BLaER1 (cell line): Measurements from ENCODE around the gene FAM162B.
"Not testable (repeated sequence)": the region's sequence is repeated elsewhere in the genome, so short reads cannot be mapped to it uniquely, and the experiment has no call there.

Experiments
- H3K27ac ChIP-seq: shearing (Covaris generic); formaldehyde crosslinking; 2 replicates; pipeline ENCODE4 v1.8.1; 2022
- H3K27me3 ChIP-seq: shearing (Covaris generic); formaldehyde crosslinking; 2 replicates; pipeline ENCODE4 v1.8.1; 2022
- H3K36me3 ChIP-seq: shearing (Covaris generic); formaldehyde crosslinking; 2 replicates; pipeline ENCODE4 v1.8.1; 2022
- H3K4me1 ChIP-seq: shearing (Covaris generic); formaldehyde crosslinking; 2 replicates; pipeline ENCODE4 v1.8.1; 2022
- H3K4me2 ChIP-seq: shearing (Covaris generic); formaldehyde crosslinking; 2 replicates; pipeline ENCODE4 v1.8.1; 2022
- H3K4me3 ChIP-seq: shearing (Covaris generic); formaldehyde crosslinking; 2 replicates; pipeline ENCODE4 v1.8.1; 2022
- H3K9ac ChIP-seq: shearing (Covaris generic); formaldehyde crosslinking; 2 replicates; pipeline ENCODE4 v1.8.1; 2022
- H3K9me3 ChIP-seq: shearing (Covaris generic); formaldehyde crosslinking; 2 replicates; pipeline ENCODE4 v1.8.1; 2022
- H4K20me1 ChIP-seq: shearing (Covaris generic); formaldehyde crosslinking; 2 replicates; pipeline ENCODE4 v1.8.1; 2022
- Cebpa-rat ChIP-seq: shearing (Covaris generic); IDR thresholded peaks from 2 replicates; pipeline ENCODE4 v1.8.1; 2022

FAM162B gene

DNA sequence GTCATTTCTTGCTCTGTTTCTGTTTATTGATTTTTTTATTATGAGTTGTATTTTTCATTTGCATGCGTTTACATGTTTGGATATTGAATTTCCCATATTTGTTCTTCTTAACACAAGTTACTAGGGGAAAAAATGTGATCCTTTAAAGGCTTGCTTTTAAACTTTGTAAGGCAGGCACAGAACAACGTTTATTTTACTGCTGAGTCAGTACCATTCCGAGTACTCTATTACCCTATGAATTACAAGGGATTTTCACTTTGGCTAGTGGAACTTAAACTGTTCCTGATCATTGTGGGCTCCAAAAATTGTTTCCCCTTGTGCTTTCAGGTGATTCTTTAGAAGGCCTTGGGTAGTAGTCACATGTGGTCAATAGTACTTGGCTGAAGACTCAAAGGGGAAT, 28.5 kb downstream of the FAM162B start:
- Histone ChIP-seq H4K20me1 (no peaks in the 10 kb centered on the region), H3K9ac (no peak overlapping the region), H3K9me3 (peaks cover 8% of the 10 kb centered on the region), H3K4me2 (no peak overlapping the region), H3K4me1 (peaks cover 6% of the 10 kb centered on the region; the same call in 1 of the 2 replicates), H3K4me3 (no peak overlapping the region), H3K36me3 (peaks cover 5% of the 10 kb centered on the region), H3K27ac (no peak overlapping the region), H3K27me3 (no peaks in the 10 kb centered on the region)
- no peak for TF ChIP-seq Cebpa-rat

DNA sequence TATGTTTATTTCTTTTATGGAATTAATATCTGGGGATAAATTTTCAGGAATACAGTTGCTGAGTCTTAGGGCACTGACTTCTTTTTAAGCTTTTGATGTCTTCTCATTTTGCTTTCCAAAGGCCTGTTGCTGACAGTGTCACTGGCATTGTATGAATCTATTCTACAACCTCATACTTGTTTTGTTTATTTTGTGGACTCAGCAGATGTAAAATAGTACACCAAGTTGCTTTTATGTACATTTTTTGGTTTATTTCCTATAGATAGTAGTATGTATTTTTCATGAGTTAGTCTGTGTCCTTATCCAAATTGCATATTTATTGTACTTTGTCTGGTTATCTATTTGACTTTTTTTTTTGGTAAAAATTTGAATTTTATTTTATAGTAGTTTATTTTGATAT, 35.0 kb downstream of the FAM162B start:
- Histone ChIP-seq H3K4me1 (no peaks in the 10 kb centered on the region), H3K9me3 (no peaks in the 10 kb centered on the region), H3K27ac (no peak overlapping the region), H3K27me3 (no peaks in the 10 kb centered on the region), H3K9ac (no peak overlapping the region), H4K20me1 (no peaks in the 10 kb centered on the region), H3K4me2 (no peak overlapping the region), H3K36me3 (peaks cover 26% of the 10 kb centered on the region), H3K4me3 (no peak overlapping the region)
- TF ChIP-seq Cebpa-rat: no peak

DNA sequence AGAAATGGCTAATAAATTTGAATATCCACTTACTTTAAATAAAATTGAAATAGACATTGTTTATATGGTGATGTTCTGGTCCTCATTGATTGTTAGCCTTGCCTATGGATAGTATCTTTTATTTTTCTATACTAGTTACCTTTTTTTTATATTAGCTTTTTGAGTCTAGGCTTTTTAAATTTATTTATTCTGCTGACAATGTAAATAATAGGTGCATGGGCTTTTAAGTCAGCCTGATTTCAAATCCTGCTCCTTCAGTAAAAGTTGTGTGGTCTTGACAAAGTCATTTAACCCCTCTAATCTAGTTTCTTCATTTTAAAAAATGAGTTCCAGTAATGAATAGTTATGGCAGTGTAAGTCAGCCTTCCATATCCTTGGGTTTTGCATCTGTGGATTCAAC, 38.6 kb downstream of the FAM162B start:
- H3K4me3 ChIP-seq: no peak overlapping the region
- H3K36me3 ChIP-seq: peaks cover 41% of the 10 kb centered on the region
- H3K4me1 ChIP-seq: no peaks in the 10 kb centered on the region

DNA sequence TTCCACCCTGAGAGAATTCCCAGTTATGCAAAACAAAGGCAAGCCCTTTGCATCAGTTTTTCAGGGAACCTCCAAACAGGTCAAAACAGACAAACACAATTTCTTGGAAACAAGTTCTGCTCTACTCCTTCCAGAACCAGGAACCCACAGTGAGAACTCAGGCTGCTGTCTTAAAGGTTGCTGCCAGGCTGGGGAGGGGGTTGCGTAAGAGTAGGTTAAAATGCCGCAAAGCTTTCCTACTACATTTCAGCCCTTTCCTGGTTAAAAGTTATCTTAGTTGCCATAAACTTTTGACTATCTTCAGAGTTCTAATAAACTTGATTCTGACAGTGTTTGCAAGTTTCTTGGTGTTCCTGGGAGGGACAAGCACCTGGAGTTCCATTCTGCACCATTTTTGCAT, 50.8 kb downstream of the FAM162B start:
- peaks cover 70% of the 10 kb centered on the region for H3K36me3 ChIP-seq
- H3K4me3 ChIP-seq: no peak overlapping the region
- H3K9me3 ChIP-seq: peaks cover 7% of the 10 kb centered on the region; the same call in 1 of the 2 replicates
- H4K20me1 ChIP-seq: no peaks in the 10 kb centered on the region
- H3K4me1 ChIP-seq: no peaks in the 10 kb centered on the region
- no peak overlapping the region for H3K27ac ChIP-seq
- H3K27me3 ChIP-seq: no peaks in the 10 kb centered on the region
- H3K4me2 ChIP-seq: no peak overlapping the region
- TF ChIP-seq Cebpa-rat: 0 out of 2 replicates have a peak, but pooled peaks have one; percentile 47
- H3K9ac ChIP-seq: no peak overlapping the region

More for the DNA sequence above, 38.6 kb downstream of the FAM162B start:
- Histone ChIP-seq H3K27me3 (no peaks in the 10 kb centered on the region), H3K9ac (no peak overlapping the region), H4K20me1 (no peaks in the 10 kb centered on the region), H3K27ac (no peak overlapping the region), H3K4me2 (no peak overlapping the region), H3K9me3 (no peaks in the 10 kb centered on the region)
- no peak for TF ChIP-seq Cebpa-rat

DNA sequence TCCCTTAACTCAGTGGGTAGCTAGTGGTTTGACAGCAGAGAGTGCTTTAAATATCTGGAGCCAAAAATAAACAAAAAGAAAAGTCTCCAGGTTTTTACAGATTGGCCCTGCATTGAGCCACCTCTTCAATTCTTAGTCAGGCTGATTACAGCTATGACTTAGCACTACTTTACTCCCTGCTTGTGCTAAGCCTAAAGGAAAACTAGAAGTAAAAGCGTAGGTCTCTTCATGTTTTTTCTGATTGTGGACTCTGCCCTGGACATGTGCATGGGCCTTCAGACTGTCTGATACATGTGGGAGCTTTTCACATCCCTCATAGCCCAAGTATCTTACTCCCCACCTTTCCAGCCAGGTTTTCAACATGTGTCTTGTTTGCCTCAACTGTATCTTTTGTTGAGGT, 51.2 kb downstream of the FAM162B start:
- H3K27me3 ChIP-seq: no peaks in the 10 kb centered on the region
- no peak overlapping the region for H3K4me3 ChIP-seq
- H3K4me2 ChIP-seq: no peak overlapping the region
- H3K9me3 ChIP-seq: peaks cover 7% of the 10 kb centered on the region; the same call in 1 of the 2 replicates
- no peak for TF ChIP-seq Cebpa-rat
- no peaks in the 10 kb centered on the region for H4K20me1 ChIP-seq
- no peaks in the 10 kb centered on the region for H3K4me1 ChIP-seq
- H3K9ac ChIP-seq: no peak overlapping the region
- no peak overlapping the region for H3K27ac ChIP-seq
- H3K36me3 ChIP-seq: peaks cover 70% of the 10 kb centered on the region

DNA sequence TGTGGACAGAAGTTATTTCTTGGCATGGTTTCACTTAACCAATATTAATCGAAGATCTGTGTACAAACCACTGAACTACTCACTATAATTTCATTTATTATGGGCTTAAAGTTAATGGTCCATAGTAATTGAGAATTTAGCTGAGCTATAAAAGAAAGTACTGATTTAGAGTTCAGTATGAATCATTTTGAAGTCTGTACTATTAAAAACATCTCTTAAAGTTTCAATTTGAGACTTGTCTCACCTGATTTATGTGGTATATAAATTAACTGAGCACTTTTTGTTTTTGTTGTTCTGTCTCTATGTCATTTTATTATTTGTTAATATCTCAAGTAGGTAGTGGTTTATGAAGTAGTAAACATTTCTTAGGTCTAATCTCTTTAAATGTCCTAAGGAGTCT, 59.6 kb downstream of the FAM162B start:
- Histone ChIP-seq H3K4me2 (no peak overlapping the region), H3K27ac (no peak overlapping the region), H3K4me3 (no peak overlapping the region), H3K36me3 (peaks cover 64% of the 10 kb centered on the region), H3K9me3 (no peaks in the 10 kb centered on the region), H3K9ac (no peak overlapping the region), H3K27me3 (no peaks in the 10 kb centered on the region), H4K20me1 (no peaks in the 10 kb centered on the region), H3K4me1 (no peaks in the 10 kb centered on the region)
- no peak for TF ChIP-seq Cebpa-rat

DNA sequence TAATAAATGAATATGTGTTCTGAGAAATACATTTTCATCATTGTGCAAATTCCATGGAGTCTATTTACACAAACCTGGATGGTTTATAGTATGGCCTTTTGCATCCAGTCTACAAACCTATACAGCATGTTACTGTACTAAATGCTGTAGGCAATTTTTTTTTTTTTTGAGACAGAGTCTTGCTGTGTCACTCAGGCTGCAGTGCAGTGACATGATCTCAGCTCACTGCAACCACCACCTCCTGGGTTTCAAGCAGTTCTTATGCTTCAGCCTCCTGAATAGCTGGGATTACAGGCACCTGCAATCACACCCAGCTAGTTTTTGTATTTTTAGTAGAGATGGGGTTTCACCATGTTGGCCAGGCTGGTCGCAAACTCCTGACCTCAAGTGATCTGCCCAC, 61.6 kb downstream of the FAM162B start:
- H3K4me1 ChIP-seq, H3K4me3 ChIP-seq, H4K20me1 ChIP-seq, H3K9ac ChIP-seq, H3K4me2 ChIP-seq, H3K27me3 ChIP-seq, H3K9me3 ChIP-seq, H3K27ac ChIP-seq: not testable (repeated sequence)
- peaks cover 65% of the 10 kb centered on the region for H3K36me3 ChIP-seq
